ENCODE measurements around the gene MOK. TPM values are rescaled to one million over a fixed set of nuclear protein-coding genes. Genes with fewer than 3 reads are reported as not detected.

The MOK gene
- total and polyA plus RNA-seq, 2 donors (not counting 1 experiment from before 2014, with no cell fraction given): 4.3 to 4.7 TPM

DNA sequence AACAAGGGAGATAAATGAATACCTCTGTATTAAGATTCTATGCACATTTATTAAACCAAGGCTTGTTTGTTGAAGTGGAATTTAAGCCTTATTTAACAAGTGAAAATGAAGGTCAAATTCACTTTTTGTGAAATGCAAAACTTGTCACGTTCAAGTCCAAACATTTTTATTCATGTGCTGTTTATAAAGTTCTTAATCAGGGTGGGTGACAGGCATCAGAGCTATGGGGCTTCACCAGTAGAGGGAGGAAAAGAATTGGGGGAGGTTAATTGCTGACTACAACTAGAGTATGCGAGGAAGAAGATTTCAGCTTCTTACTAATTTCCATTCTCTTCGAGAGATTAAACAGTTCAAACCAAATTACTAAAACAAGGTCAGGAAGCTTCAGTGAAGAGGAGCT lies 9.7 kb downstream of the MOK start:
- H3K27me3 ChIP-seq (ENCODE audit: control insufficient read depth, insufficient read depth, low read length): no peaks in the 10 kb centered on the region
- no peak overlapping the region for H3K27ac ChIP-seq (ENCODE audit: insufficient read depth, low read length)
- TF ChIP-seq, protein P1, sequence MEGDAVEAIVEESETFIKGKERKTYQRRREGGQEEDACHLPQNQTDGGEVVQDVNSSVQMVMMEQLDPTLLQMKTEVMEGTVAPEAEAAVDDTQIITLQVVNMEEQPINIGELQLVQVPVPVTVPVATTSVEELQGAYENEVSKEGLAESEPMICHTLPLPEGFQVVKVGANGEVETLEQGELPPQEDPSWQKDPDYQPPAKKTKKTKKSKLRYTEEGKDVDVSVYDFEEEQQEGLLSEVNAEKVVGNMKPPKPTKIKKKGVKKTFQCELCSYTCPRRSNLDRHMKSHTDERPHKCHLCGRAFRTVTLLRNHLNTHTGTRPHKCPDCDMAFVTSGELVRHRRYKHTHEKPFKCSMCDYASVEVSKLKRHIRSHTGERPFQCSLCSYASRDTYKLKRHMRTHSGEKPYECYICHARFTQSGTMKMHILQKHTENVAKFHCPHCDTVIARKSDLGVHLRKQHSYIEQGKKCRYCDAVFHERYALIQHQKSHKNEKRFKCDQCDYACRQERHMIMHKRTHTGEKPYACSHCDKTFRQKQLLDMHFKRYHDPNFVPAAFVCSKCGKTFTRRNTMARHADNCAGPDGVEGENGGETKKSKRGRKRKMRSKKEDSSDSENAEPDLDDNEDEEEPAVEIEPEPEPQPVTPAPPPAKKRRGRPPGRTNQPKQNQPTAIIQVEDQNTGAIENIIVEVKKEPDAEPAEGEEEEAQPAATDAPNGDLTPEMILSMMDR (conservative IDR thresholded peaks at IDR 0.05 in 1 of 2, IDR thresholded peaks at IDR 0.05 in 1 of 2; ENCODE audit: low read depth in 1 of 2, low read length in 2 of 2): peak; percentile 34 to 38
- TF ChIP-seq EZH2 (IDR thresholded peaks at IDR 0.05; ENCODE audit: low read length, missing control alignments): no peak
- H3K9ac ChIP-seq (ENCODE audit: insufficient read depth, low read length): no peak overlapping the region
- H2AFZ ChIP-seq (ENCODE audit: low read length): no peak overlapping the region
- no peak overlapping the region for H3K4me2 ChIP-seq (ENCODE audit: extremely low read depth, insufficient read depth, low read length)
- H3K9me3 ChIP-seq (ENCODE audit: control insufficient read depth, insufficient read depth, low read depth, low read length): no peaks in the 10 kb centered on the region
- no peak overlapping the region for H3K4me3 ChIP-seq (replicated peaks in 1 of 4; ENCODE audit: control extremely low read depth in 1 of 4, insufficient read depth in 1 of 4, low read depth in 3 of 4, low read length in 4 of 4)
- DNase-seq (ENCODE audit: low read depth in 2 of 2): peak; percentile 12 to 60
- no peaks in the 10 kb centered on the region for H3K79me2 ChIP-seq (ENCODE audit: control insufficient read depth, insufficient read depth, low read length)
- no peaks in the 10 kb centered on the region for H4K20me1 ChIP-seq (ENCODE audit: control insufficient read depth, extremely low read depth, insufficient read depth, low read length)
- no peaks in the 10 kb centered on the region for H3K4me1 ChIP-seq (ENCODE audit: control insufficient read depth, extremely low read depth, insufficient read depth, low read length)
- no peaks in the 10 kb centered on the region for H3K36me3 ChIP-seq (ENCODE audit: control insufficient read depth, insufficient read depth, low read length)

DNA sequence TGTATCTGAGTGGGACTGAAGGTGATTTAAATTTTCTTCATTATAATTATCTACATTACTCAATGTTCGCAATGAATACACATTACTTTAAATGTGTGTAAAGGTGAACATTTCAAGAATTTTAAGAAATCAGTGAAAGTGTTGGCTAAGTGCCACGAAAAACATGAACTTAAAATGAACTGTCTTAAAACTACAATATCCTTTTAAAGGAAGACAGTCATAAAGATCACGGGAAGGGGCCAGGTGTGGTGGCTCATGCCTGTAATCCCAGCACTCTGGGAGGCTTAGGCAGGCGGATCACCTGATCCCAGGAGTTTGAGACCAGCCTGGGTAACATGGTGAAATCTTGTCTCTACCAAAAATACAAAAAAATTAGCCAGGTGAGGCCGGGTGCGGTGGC lies 11.2 kb downstream of the MOK start:
- Histone ChIP-seq H3K9ac (ENCODE audit: insufficient read depth, low read length) (no peak overlapping the region), H3K9me3 (ENCODE audit: control insufficient read depth, insufficient read depth, low read depth, low read length) (no peaks in the 10 kb centered on the region), H3K36me3 (ENCODE audit: control insufficient read depth, insufficient read depth, low read length) (no peaks in the 10 kb centered on the region), H3K27ac (ENCODE audit: insufficient read depth, low read length) (no peak overlapping the region), H3K4me3 (replicated peaks in 1 of 4; ENCODE audit: control extremely low read depth in 1 of 4, insufficient read depth in 1 of 4, low read depth in 3 of 4, low read length in 4 of 4) (no peak overlapping the region), H4K20me1 (ENCODE audit: control insufficient read depth, extremely low read depth, insufficient read depth, low read length) (no peaks in the 10 kb centered on the region), H3K4me2 (ENCODE audit: extremely low read depth, insufficient read depth, low read length) (no peak overlapping the region), H2AFZ (ENCODE audit: low read length) (no peak overlapping the region), H3K79me2 (ENCODE audit: control insufficient read depth, insufficient read depth, low read length) (no peaks in the 10 kb centered on the region), H3K27me3 (ENCODE audit: control insufficient read depth, insufficient read depth, low read length) (no peaks in the 10 kb centered on the region), H3K4me1 (ENCODE audit: control insufficient read depth, extremely low read depth, insufficient read depth, low read length) (no peaks in the 10 kb centered on the region)
- peak; percentile 23 to 77 for DNase-seq (ENCODE audit: low read depth in 2 of 2)
- TF ChIP-seq EZH2 (IDR thresholded peaks at IDR 0.05; ENCODE audit: low read length, missing control alignments): no peak
- TF ChIP-seq, protein P1 (conservative IDR thresholded peaks at IDR 0.05 in 1 of 2, IDR thresholded peaks at IDR 0.05 in 1 of 2; ENCODE audit: low read depth in 1 of 2, low read length in 2 of 2): no peak

DNA sequence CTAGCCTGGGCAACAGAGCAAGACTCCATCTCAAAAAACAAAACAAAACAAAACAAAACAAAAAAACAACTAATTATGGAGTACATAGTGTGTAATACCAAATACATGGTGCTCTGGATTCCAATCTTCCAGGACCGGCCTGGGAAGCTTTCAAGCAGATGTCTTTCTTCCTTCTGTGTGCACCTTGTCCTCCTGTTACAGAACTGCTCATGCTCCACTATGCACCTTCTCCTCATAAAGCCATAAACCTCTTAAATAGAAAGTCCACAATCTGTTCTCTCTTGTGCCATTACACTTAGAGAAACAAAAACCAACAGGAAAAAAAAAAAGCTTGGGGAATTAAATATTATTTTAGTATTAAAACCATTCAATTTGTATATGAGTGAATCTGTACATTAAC lies 12.5 kb downstream of the MOK start:
- no peak overlapping the region for H3K4me3 ChIP-seq (replicated peaks in 1 of 4; ENCODE audit: control extremely low read depth in 1 of 4, insufficient read depth in 1 of 4, low read depth in 3 of 4, low read length in 4 of 4)
- H3K4me1 ChIP-seq (ENCODE audit: control insufficient read depth, extremely low read depth, insufficient read depth, low read length): no peaks in the 10 kb centered on the region
- no peak overlapping the region for H3K4me2 ChIP-seq (ENCODE audit: extremely low read depth, insufficient read depth, low read length)
- TF ChIP-seq, protein P1 (conservative IDR thresholded peaks at IDR 0.05 in 1 of 2, IDR thresholded peaks at IDR 0.05 in 1 of 2; ENCODE audit: low read depth in 1 of 2, low read length in 2 of 2): no peak
- no peak for DNase-seq (ENCODE audit: low read depth in 2 of 2)
- H3K9me3 ChIP-seq (ENCODE audit: control insufficient read depth, insufficient read depth, low read depth, low read length): no peaks in the 10 kb centered on the region
- H3K27me3 ChIP-seq (ENCODE audit: control insufficient read depth, insufficient read depth, low read length): no peaks in the 10 kb centered on the region
- H4K20me1 ChIP-seq (ENCODE audit: control insufficient read depth, extremely low read depth, insufficient read depth, low read length): no peaks in the 10 kb centered on the region
- H3K79me2 ChIP-seq (ENCODE audit: control insufficient read depth, insufficient read depth, low read length): no peaks in the 10 kb centered on the region
- H3K27ac ChIP-seq (ENCODE audit: insufficient read depth, low read length): no peak overlapping the region
- no peaks in the 10 kb centered on the region for H3K36me3 ChIP-seq (ENCODE audit: control insufficient read depth, insufficient read depth, low read length)
- no peak overlapping the region for H2AFZ ChIP-seq (ENCODE audit: low read length)
- H3K9ac ChIP-seq (ENCODE audit: insufficient read depth, low read length): no peak overlapping the region
